ENCODE results near the gene SPTBN5.

The SPTBN5 gene
- long read RNA-seq, donor 1: 0 reads
- long read RNA-seq, donor 2: 0 reads
- long read RNA-seq, donor 3: 0 reads
- long read RNA-seq, donor 4, partial matches to known transcripts: 5 of 5 reads
- long read RNA-seq, donor 4, other reads (novel, unspliced or antisense): 0 of 5 reads
- long read RNA-seq, donor 5: 0 reads
- long read RNA-seq, donor 6: 0 reads
- long read RNA-seq, donor 7: 0 reads
- long read RNA-seq, donor 8: 0 reads

DNA sequence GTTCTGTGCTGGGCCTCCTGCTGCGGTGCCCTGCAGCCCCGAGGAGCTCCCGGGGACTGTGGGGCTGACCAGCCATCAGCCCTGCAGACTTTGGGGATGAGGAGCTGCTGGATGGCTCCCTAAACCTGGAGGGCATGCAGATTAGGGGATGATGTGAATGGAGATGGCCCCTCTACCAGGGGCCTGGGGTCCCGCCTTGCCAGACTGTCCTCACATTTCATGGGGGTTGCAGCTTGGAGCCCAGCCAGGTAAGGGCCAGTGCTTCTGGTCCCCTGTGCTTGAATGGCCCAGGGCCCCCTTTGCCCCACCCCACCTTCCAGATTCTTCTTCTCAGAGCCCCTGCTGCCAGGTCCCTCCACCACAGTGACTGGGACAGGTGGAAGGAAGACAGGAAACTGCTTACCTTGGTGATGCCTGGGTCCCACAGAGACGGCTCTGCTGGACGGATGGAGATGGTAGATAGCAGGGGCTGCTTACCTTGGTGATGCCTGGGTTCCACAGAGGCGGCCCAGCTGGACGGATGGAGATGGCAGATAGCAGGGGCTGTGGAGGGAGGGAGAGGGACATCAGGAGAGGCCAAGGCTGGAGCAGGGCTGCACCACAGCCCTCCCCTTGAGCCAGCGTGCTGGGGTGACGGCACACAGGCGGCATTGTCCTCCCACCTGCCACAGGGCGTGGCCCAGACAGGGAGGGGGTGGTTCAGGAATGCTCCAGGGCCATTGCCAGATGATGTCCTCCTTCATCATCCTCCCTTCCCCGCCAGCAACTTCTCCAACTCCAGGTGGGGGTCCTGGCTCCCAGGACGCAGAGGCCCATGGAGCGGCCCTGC is at the start of gene SPTBN5:
TSS of gene SPTBN5 (minus strand) at position 632 of the 829 bp plus-strand sequence. CDS start at position 76, 556 bp downstream.
- no peak for DNase-seq

GRCh38 chr15:41942886-41943285 is 49.0 kb upstream of the SPTBN5 start:
- DNase-seq: no peak

GRCh38 chr15:41941644-41942415 is 48.0 kb upstream of the SPTBN5 start:
- no peak for DNase-seq

DNA sequence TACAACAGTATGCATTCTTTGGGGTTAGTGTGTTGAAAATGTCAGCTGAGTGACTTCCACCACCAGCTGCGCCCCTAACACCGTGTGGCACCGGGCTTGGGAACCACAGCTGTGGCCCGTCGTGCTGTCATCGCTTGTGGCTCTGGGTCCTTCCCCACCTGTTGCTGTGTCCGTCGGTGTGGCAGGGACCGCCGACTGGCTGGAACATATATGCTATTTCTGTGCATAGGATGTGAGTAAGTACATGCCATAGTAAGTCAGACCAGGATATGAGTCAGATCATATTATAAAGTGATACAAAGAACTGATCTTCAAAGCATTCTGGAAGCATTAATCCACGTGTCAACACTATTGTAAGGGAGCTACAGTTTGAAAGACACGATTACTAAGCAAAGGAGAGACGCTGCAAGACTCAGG is 46.6 kb upstream of the SPTBN5 start:
- DNase-seq: no peak

DNA sequence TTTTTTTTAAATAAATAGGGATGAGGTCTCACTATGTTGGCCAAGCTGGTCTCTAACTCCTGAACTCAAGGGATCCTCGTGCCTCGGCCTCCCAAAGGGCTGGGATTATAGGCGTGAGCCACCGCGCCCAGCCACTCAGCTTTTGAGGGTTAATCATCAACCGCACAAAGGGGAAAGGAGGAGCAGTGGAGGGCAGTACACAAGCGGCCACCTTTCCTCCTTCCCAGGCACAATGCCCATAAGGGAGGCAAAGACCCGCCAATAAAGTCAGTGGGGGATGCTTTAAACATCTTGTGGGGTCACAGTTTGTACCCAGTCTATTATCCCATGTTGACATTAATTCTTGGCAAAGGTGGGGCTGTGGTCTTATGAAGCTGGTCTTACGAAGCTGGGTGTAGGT is 46.1 kb upstream of the SPTBN5 start:
- DNase-seq: no peak

DNA sequence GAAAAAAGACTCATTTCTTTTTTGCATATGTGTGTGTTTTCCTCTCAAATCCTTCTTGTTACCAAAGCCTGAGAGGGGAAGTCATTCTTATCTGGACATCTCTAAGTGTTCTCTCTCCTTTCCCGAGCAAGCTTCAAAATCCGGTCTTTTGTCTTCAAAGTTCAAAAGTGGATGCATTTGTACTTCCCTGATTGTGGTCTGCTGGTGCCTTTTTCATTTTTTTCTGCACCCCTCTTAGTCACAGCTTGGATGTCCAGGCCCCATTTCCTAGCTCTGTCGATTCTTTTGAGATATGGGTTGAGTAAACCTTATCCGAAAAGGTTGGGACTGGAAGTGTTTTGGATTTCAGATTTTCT is 43.7 kb upstream of the SPTBN5 start:
- DNase-seq: no peak

GRCh38 chr15:41936649-41937567 is 43.1 kb upstream of the SPTBN5 start:
- DNase-seq: no peak

GRCh38 chr15:41936155-41936554 is 42.3 kb upstream of the SPTBN5 start:
- DNase-seq: no peak

GRCh38 chr15:41935566-41936020 is 41.7 kb upstream of the SPTBN5 start:
- no peak for DNase-seq

DNA sequence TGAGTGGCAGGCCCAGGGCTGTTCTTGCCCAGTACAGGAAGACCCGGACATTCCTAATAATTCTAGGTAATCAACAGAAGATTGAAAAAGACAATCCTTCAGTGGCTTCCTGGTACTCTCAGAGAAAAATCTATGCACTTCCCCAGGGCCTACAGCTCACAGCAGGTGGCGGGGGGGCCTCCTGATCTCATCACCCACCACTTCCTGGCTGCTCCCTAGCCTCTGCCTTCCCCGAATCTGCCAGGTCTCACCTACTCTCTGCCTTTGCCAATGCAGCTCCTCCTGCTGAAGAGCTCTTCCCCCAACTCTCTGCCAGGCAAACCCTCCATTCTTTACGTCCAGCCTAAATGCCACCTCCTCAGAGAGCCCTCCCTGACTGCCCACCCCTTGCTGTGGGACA is 41.0 kb upstream of the SPTBN5 start:
- DNase-seq: no peak

GRCh38 chr15:41933771-41934170 is 39.9 kb upstream of the SPTBN5 start:
- DNase-seq: no peak

GRCh38 chr15:41933326-41933725 is 39.5 kb upstream of the SPTBN5 start:
- no peak for DNase-seq

GRCh38 chr15:41932511-41933289 is 38.8 kb upstream of the SPTBN5 start:
- DNase-seq: no peak

- no peak for DNase-seq
Measured at GRCh38 chr15:41932101-41932500, 38.2 kb upstream of the SPTBN5 start.

GRCh38 chr15:41930867-41931222 is 37.0 kb upstream of the SPTBN5 start:
- DNase-seq: no peak

DNA sequence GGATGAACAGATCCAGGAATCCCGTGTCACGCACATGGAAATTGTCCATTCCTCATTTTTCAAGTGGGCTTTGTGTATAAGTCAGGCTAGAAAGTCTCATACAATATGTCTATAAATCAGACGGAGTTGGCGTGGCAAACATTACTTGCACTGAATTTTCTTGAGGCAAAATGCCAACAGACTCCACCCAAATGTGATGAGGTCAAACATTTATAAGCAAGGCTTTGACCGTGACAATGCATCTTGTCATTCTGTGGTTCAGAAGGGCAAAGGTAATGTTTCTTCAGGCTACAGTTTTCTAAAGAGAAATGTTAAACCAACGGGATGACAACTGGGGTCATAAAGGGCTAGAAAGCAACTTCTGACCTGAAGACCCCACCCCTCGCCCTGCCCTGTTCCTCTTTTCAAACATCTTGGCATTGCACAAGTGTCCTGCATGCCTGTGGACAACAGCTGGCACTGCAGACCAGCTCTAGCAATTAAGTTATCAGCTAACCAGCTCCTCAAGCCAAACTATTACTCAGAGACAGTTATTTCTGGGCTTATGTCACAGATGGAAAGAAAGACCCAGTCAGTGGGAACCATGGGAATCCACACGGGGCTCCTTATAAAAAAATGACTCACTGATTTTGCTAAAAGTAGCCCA is 36.5 kb upstream of the SPTBN5 start:
- no peak for DNase-seq

- DNase-seq: no peak
Measured at GRCh38 chr15:41928637-41929620, 35.1 kb upstream of the SPTBN5 start.

GRCh38 chr15:41928100-41928499 is 34.2 kb upstream of the SPTBN5 start:
- no peak for DNase-seq

- DNase-seq: no peak
Measured at GRCh38 chr15:41927536-41927935, 33.7 kb upstream of the SPTBN5 start.
